ENCODE data around the gene ARL4C. TPM values are rescaled to one million over a fixed set of nuclear protein-coding genes. Genes with fewer than 3 reads are reported as not detected.

ARL4C gene
- 10 to 100 TPM in 3 of 12 donors, 1 to 10 TPM in 8, not detected in 1; 3.3 to 22.3 (median 6.0) TPM for polyA plus RNA-seq (ENCODE audit: insufficient read length in 12 of 12)
- long read RNA-seq, donor 1, full-length matches to known transcripts, result 25 of 25 reads
- long read RNA-seq, donor 1, partial matches to known transcripts, result 0 of 25 reads
- long read RNA-seq, donor 1, other reads (novel, unspliced or antisense), result 0 of 25 reads
- long read RNA-seq, donor 2, full-length matches to known transcripts, result 6 of 6 reads
- long read RNA-seq, donor 2, partial matches to known transcripts, result 0 of 6 reads
- long read RNA-seq, donor 2, other reads (novel, unspliced or antisense), result 0 of 6 reads
- long read RNA-seq, donor 3, full-length matches to known transcripts, result 5 of 5 reads
- long read RNA-seq, donor 3, partial matches to known transcripts, result 0 of 5 reads
- long read RNA-seq, donor 3, other reads (novel, unspliced or antisense), result 0 of 5 reads
- long read RNA-seq, donor 4, full-length matches to known transcripts, result 7 of 7 reads
- long read RNA-seq, donor 4, partial matches to known transcripts, result 0 of 7 reads
- long read RNA-seq, donor 4, other reads (novel, unspliced or antisense), result 0 of 7 reads
- long read RNA-seq, donor 5, full-length matches to known transcripts, result 14 of 14 reads
- long read RNA-seq, donor 5, partial matches to known transcripts, result 0 of 14 reads
- long read RNA-seq, donor 5, other reads (novel, unspliced or antisense), result 0 of 14 reads
- long read RNA-seq, donor 6, full-length matches to known transcripts, result 8 of 8 reads
- long read RNA-seq, donor 6, partial matches to known transcripts, result 0 of 8 reads
- long read RNA-seq, donor 6, other reads (novel, unspliced or antisense), result 0 of 8 reads
- long read RNA-seq, donor 7, full-length matches to known transcripts, result 7 of 7 reads
- long read RNA-seq, donor 7, partial matches to known transcripts, result 0 of 7 reads
- long read RNA-seq, donor 7, other reads (novel, unspliced or antisense), result 0 of 7 reads
- long read RNA-seq, donor 8, full-length matches to known transcripts, result 13 of 13 reads
- long read RNA-seq, donor 8, partial matches to known transcripts, result 0 of 13 reads
- long read RNA-seq, donor 8, other reads (novel, unspliced or antisense), result 0 of 13 reads
- long read RNA-seq, donor 9, full-length matches to known transcripts, result 23 of 23 reads
- long read RNA-seq, donor 9, partial matches to known transcripts, result 0 of 23 reads
- long read RNA-seq, donor 9, other reads (novel, unspliced or antisense), result 0 of 23 reads
- long read RNA-seq, donor 10, full-length matches to known transcripts, result 5 of 5 reads
- long read RNA-seq, donor 10, partial matches to known transcripts, result 0 of 5 reads
- long read RNA-seq, donor 10, other reads (novel, unspliced or antisense), result 0 of 5 reads
- long read RNA-seq, donor 11, full-length matches to known transcripts, result 21 of 21 reads
- long read RNA-seq, donor 11, partial matches to known transcripts, result 0 of 21 reads
- long read RNA-seq, donor 11, other reads (novel, unspliced or antisense), result 0 of 21 reads

GRCh38 chr2:234496835-234497593 lies at the start of gene ARL4C:
TSS of gene ARL4C (minus strand) at chr2:234497081. CDS start at chr2:234496586, 495 bp downstream.
- DNase-seq, result peak; percentile 67

- DNase-seq, result peak; percentile 38
These were observed 48.1 kb upstream of the ARL4C start for GRCh38 chr2:234544659-234545611.

GRCh38 chr2:234542742-234543141 lies 45.9 kb upstream of the ARL4C start:
- DNase-seq, result no peak

- DNase-seq, result no peak
These were observed 41.0 kb upstream of the ARL4C start for GRCh38 chr2:234537929-234538328.

GRCh38 chr2:234536178-234536965 lies 39.5 kb upstream of the ARL4C start:
- no peak for DNase-seq

- DNase-seq, result no peak
These were observed 38.6 kb upstream of the ARL4C start for GRCh38 chr2:234535464-234535863.

GRCh38 chr2:234534515-234534914 lies 37.6 kb upstream of the ARL4C start:
- DNase-seq, result no peak

GRCh38 chr2:234533626-234534025 lies 36.7 kb upstream of the ARL4C start:
- no peak for DNase-seq

- DNase-seq, result no peak
These were observed 31.7 kb upstream of the ARL4C start for GRCh38 chr2:234528410-234529148.

GRCh38 chr2:234526711-234527110 lies 29.8 kb upstream of the ARL4C start:
- no peak for DNase-seq

- DNase-seq, result no peak
These were observed 24.7 kb upstream of the ARL4C start for GRCh38 chr2:234521536-234521935.

- DNase-seq, result no peak
These were observed 22.2 kb upstream of the ARL4C start for GRCh38 chr2:234518986-234519642.

GRCh38 chr2:234517971-234518370 lies 21.1 kb upstream of the ARL4C start:
- DNase-seq, result no peak

GRCh38 chr2:234514873-234515638 lies 18.2 kb upstream of the ARL4C start:
- no peak for DNase-seq

- DNase-seq, result no peak
These were observed 17.2 kb upstream of the ARL4C start for GRCh38 chr2:234514099-234514498.

GRCh38 chr2:234512884-234513669 lies 16.2 kb upstream of the ARL4C start:
- DNase-seq, result no peak
